H1 (cell line): ENCODE results near the gene MEX3B.

Source experiments
- BRCA1 ChIP-seq: IDR thresholded peaks from 2 replicates; pipeline ENCODE4 v1.6.1; 2012; ENCODE audit warnings: low read depth, low read length, improper control_type of control experiment
- CHD2 ChIP-seq: IDR thresholded peaks from 2 replicates; pipeline ENCODE4 v1.6.1; 2012; ENCODE audit warnings: low read length, improper control_type of control experiment
- EZH2 ChIP-seq: fragments of 200-600 bp; sonication (generic); IDR thresholded peaks from 2 replicates; pipeline ENCODE4 v1.7.1; 2012; ENCODE audit warnings: low read depth, mild to moderate bottlenecking, moderate library complexity, low read length, inconsistent platforms; ENCODE audit not compliant: severe bottlenecking
- GABPA ChIP-seq: IDR thresholded peaks from 2 replicates; pipeline ENCODE4 v1.6.1; 2011; ENCODE audit warnings: mild to moderate bottlenecking, low read length, moderate library complexity, borderline replicate concordance; ENCODE audit not compliant: insufficient read depth
- MAFK ChIP-seq: IDR thresholded peaks from 2 replicates; pipeline ENCODE4 v1.6.1; 2012; ENCODE audit warnings: low read depth, mild to moderate bottlenecking, improper control_type of control experiment, low read length
- POLR2AphosphoS5 ChIP-seq: IDR thresholded peaks from 2 replicates; pipeline ENCODE4 v1.6.1; 2011; ENCODE audit warnings: low read depth, low read length
- POU5F1 ChIP-seq: IDR thresholded peaks from 2 replicates; pipeline ENCODE4 v1.6.1; 2011; ENCODE audit warnings: low read depth, mild to moderate bottlenecking, low read length, moderate library complexity
- RAD21 ChIP-seq, 2 experiments: IDR thresholded peaks in 1 of 2; conservative IDR thresholded peaks in 1 of 2; 2 replicates each; pipeline ENCODE4 v1.6.1; 2011; ENCODE audit warnings: low read depth in 2 of 2, low read length in 2 of 2, improper control_type of control experiment in 1 of 2, inconsistent platforms in 1 of 2, mild to moderate bottlenecking in 1 of 2, moderate library complexity in 1 of 2
- SIRT6 ChIP-seq: IDR thresholded peaks from one replicate; pipeline ENCODE4 v1.7.1; 2012; ENCODE audit warnings: low read length, inconsistent platforms
- SP2 ChIP-seq: IDR thresholded peaks from 2 replicates; pipeline ENCODE4 v1.6.1; 2012; ENCODE audit warnings: mild to moderate bottlenecking, low read length, inconsistent platforms
- TBP ChIP-seq: IDR thresholded peaks from 2 replicates; pipeline ENCODE4 v1.6.1; 2011; ENCODE audit warnings: low read depth, low read length, improper control_type of control experiment
- ZNF274 ChIP-seq: IDR thresholded peaks from 2 replicates; pipeline ENCODE4 v1.7.0; 2012; ENCODE audit warnings: low read length, borderline replicate concordance; ENCODE audit errors: extremely low read depth
- TF ChIP-seq, protein P1 (sequence below), 3 experiments: IDR thresholded peaks; 1 replicate in 2 of 3; 2 replicates in 1 of 3; pipeline versions ENCODE4 v1.5.1 to v1.6.1; 2011; ENCODE audit warnings: low read length in 3 of 3, mild to moderate bottlenecking in 3 of 3, inconsistent platforms in 2 of 3, low read depth in 1 of 3, moderate library complexity in 1 of 3; ENCODE audit not compliant: insufficient read depth in 1 of 3; ENCODE audit errors: control extremely low read depth in 1 of 3
- TF ChIP-seq, protein P2 (sequence below): IDR thresholded peaks from 2 replicates; pipeline ENCODE4 v1.6.1; 2012; ENCODE audit warnings: inconsistent platforms

DNA sequence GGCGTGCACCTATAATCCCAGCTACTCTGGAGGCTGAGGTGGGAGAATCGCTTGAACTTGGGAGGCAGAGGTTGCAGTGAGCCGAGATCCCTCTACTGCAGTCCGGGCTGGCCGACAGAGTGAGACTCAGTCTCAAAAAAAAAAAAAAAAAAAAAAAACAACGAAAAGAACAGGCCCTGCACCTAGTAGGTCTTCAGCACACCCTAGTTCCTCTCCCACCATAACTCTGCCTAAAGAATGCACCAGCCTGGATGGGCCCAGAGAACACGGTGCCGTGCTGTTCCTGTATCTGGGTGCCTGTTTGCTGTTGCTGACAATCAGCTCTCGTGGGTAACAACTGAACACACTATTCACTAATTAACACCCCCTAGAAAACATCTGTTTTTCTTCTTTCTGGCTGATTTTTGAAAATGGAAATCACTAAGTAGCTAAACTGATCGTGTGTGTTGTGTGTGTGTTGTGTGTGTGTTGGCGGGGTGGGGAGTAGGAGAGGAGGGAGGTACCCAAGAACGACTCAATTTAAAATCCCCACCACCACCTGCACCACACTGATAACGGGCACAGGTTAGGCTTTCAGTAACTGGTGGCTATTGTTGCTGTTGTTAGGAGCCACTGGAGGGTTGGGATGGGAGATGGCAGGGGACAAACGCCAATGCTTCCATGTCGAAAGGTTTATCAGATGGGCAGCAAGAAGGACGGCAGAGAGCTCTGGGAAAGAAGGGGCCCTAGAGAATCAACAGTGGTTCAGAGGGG is 40.6 kb upstream of the MEX3B start:
- TF ChIP-seq ZNF274 (no peak), TBP (no peak), BRCA1 (no peak), EZH2 (no peak), SIRT6 (no peak), GABPA (no peak), MAFK (no peak), RAD21 (IDR thresholded peaks at IDR 0.05 in 1 of 2, conservative IDR thresholded peaks at IDR 0.05 in 1 of 2; ENCODE audit: low read depth in 2 of 2, low read length in 2 of 2) (no peak), POU5F1 (no peak), POLR2AphosphoS5 (no peak), CHD2 (no peak), SP2 (no peak)
- TF ChIP-seq, protein P1, sequence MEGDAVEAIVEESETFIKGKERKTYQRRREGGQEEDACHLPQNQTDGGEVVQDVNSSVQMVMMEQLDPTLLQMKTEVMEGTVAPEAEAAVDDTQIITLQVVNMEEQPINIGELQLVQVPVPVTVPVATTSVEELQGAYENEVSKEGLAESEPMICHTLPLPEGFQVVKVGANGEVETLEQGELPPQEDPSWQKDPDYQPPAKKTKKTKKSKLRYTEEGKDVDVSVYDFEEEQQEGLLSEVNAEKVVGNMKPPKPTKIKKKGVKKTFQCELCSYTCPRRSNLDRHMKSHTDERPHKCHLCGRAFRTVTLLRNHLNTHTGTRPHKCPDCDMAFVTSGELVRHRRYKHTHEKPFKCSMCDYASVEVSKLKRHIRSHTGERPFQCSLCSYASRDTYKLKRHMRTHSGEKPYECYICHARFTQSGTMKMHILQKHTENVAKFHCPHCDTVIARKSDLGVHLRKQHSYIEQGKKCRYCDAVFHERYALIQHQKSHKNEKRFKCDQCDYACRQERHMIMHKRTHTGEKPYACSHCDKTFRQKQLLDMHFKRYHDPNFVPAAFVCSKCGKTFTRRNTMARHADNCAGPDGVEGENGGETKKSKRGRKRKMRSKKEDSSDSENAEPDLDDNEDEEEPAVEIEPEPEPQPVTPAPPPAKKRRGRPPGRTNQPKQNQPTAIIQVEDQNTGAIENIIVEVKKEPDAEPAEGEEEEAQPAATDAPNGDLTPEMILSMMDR (IDR thresholded peaks at IDR 0.05; ENCODE audit: control extremely low read depth in 1 of 3, insufficient read depth in 1 of 3, low read depth in 1 of 3, low read length in 3 of 3), result no peak
- TF ChIP-seq, protein P2, sequence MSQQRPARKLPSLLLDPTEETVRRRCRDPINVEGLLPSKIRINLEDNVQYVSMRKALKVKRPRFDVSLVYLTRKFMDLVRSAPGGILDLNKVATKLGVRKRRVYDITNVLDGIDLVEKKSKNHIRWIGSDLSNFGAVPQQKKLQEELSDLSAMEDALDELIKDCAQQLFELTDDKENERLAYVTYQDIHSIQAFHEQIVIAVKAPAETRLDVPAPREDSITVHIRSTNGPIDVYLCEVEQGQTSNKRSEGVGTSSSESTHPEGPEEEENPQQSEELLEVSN, result no peak
